H1 (cell line): ENCODE measurements around the gene MAPK14. TPM values are rescaled to one million over a fixed set of nuclear protein-coding genes. Genes with fewer than 3 reads are reported as not detected.

Experiments
- CTCF ChIA-PET: fragments of 300-600 bp; sonication (Branson Sonifier 250); formaldehyde crosslinking; loops from one replicate; lab custom pipeline; 2021; ENCODE audit not compliant: partially characterized antibody; lab: Charles Lee
- POLR2A ChIA-PET: fragments of 300-600 bp; sonication (Branson Sonifier 250); formaldehyde crosslinking; loops from one replicate; lab custom pipeline; 2021; ENCODE audit warnings: inconsistent platforms; ENCODE audit not compliant: partially characterized antibody; lab: Charles Lee
- DNase-seq, 2 experiments: peaks; one replicate each; pipeline versions ENCODE4 v3.0.0 to v3.0.0-alpha.2; 2010 to 2022; ENCODE audit warnings: low spot score in 2 of 2, low read depth in 1 of 2, mixed read lengths in 1 of 2
- FAIRE-seq: peaks from 2 replicates; lab custom pipeline; 2011; peaks lifted over from hg19 to GRCh38; lab: Jason Lieb, UNC
- H2AFZ ChIP-seq: 2 replicates; pipeline ENCODE4 v1.8.1; 2012; ENCODE audit warnings: low read length, inconsistent platforms
- H2AK5ac ChIP-seq: 2 replicates; pipeline ENCODE4 v1.6.1; 2013; ENCODE audit warnings: low read depth, low read length
- H2BK120ac ChIP-seq: replicated peaks from 2 replicates; pipeline ENCODE3; 2013; ENCODE audit warnings: low read depth, low read length, inconsistent platforms
- H2BK12ac ChIP-seq: 2 replicates; pipeline ENCODE4 v1.6.1; 2013; ENCODE audit warnings: low read depth, low read length
- H2BK15ac ChIP-seq: 2 replicates; pipeline ENCODE4 v1.6.1; 2013; ENCODE audit warnings: low read length
- H2BK20ac ChIP-seq: 2 replicates; pipeline ENCODE4 v1.6.1; 2013; ENCODE audit warnings: low read length
- H2BK5ac ChIP-seq: 2 replicates; pipeline ENCODE4 v1.6.1; 2013; ENCODE audit warnings: low read depth, low read length
- H3K14ac ChIP-seq: 2 replicates; pipeline ENCODE4 v1.6.1; 2013; ENCODE audit warnings: inconsistent platforms; ENCODE audit not compliant: insufficient read length
- H3K18ac ChIP-seq: 2 replicates; pipeline ENCODE4 v1.6.1; 2013; ENCODE audit warnings: low read length; ENCODE audit errors: extremely low read depth
- H3K23ac ChIP-seq: 2 replicates; pipeline ENCODE4 v1.6.1; 2013; ENCODE audit warnings: inconsistent platforms; ENCODE audit not compliant: insufficient read length
- H3K23me2 ChIP-seq: 2 replicates; pipeline ENCODE4 v1.6.1; 2013; ENCODE audit warnings: low read depth, low read length
- H3K27ac ChIP-seq: 2 replicates; pipeline ENCODE4 v1.6.1; 2011; ENCODE audit warnings: low read depth, low read length, inconsistent platforms
- H3K27me3 ChIP-seq, 4 experiments: replicated peaks in 1 of 4; 1 replicate in 1 of 4; 2 replicates in 3 of 4; pipeline versions ENCODE4 v1.6.1 to v1.8.1; 2011 to 2013; ENCODE audit warnings: low read length in 3 of 4, mild to moderate bottlenecking in 3 of 4, inconsistent platforms in 2 of 4, mixed read lengths in 2 of 4, moderate library complexity in 1 of 4; ENCODE audit not compliant: control insufficient read depth in 3 of 4, insufficient read depth in 3 of 4; ENCODE audit errors: extremely low read depth in 1 of 4
- H3K36me3 ChIP-seq, 4 experiments: 2 replicates each; pipeline versions ENCODE4 v1.6.1 to v1.8.1; 2011 to 2013; ENCODE audit warnings: mild to moderate bottlenecking in 4 of 4, low read length in 3 of 4, moderate library complexity in 2 of 4, control low read depth in 1 of 4, inconsistent platforms in 1 of 4; ENCODE audit not compliant: insufficient read depth in 4 of 4, control insufficient read depth in 2 of 4
- H3K4ac ChIP-seq: replicated peaks from 2 replicates; pipeline ENCODE3; 2013; ENCODE audit warnings: low read length, low read depth, mixed read lengths, inconsistent platforms; ENCODE audit not compliant: insufficient read length
- H3K4me1 ChIP-seq, 4 experiments: replicated peaks in 1 of 4; 1 replicate in 1 of 4; 2 replicates in 3 of 4; pipeline versions ENCODE4 v1.6.1 to v1.8.1; 2011 to 2013; ENCODE audit warnings: low read length in 3 of 4, inconsistent platforms in 2 of 4, mixed read lengths in 1 of 4; ENCODE audit not compliant: insufficient read depth in 4 of 4, control insufficient read depth in 3 of 4
- H3K4me2 ChIP-seq, 2 experiments: 2 replicates each; pipeline versions ENCODE4 v1.6.1 to v1.8.1; 2011 to 2013; ENCODE audit warnings: low read depth in 2 of 2, low read length in 2 of 2, control low read depth in 1 of 2, inconsistent platforms in 1 of 2, mild to moderate bottlenecking in 1 of 2; ENCODE audit not compliant: insufficient read depth in 1 of 2
- H3K4me3 ChIP-seq, 4 experiments: fragments of 200-600, 300-600 bp in 1 of 4; sonication (generic), shearing (Covaris generic), sonication (Bioruptor Twin) in 1 of 4; 2 replicates each; pipeline versions ENCODE4 v1.5.1 to v1.8.1; 2011 to 2016; ENCODE audit warnings: low read length in 4 of 4, low read depth in 3 of 4, control low read depth in 2 of 4, inconsistent platforms in 2 of 4, mild to moderate bottlenecking in 2 of 4, mixed read lengths in 1 of 4, moderate library complexity in 1 of 4; ENCODE audit not compliant: insufficient read depth in 2 of 4; ENCODE audit errors: extremely low read depth in 1 of 4
- H3K56ac ChIP-seq: replicated peaks from 2 replicates; pipeline ENCODE3; 2013; ENCODE audit warnings: low read depth, mild to moderate bottlenecking, mixed read lengths, low read length, inconsistent platforms; ENCODE audit not compliant: insufficient read length
- H3K79me1 ChIP-seq: 2 replicates; pipeline ENCODE4 v1.6.1; 2013; ENCODE audit warnings: low read depth, low read length, control low read depth
- H3K79me2 ChIP-seq, 2 experiments: 2 replicates each; pipeline versions ENCODE4 v1.6.1 to v1.8.1; 2012 to 2013; ENCODE audit warnings: low read length in 2 of 2, mild to moderate bottlenecking in 2 of 2, inconsistent platforms in 1 of 2; ENCODE audit not compliant: insufficient read depth in 2 of 2, control insufficient read depth in 1 of 2
- H3K9ac ChIP-seq, 4 experiments: replicated peaks in 1 of 4; 1 replicate in 1 of 4; 2 replicates in 3 of 4; pipeline versions ENCODE4 v1.6.1 to v1.8.1; 2011 to 2013; ENCODE audit warnings: low read depth in 3 of 4, low read length in 3 of 4, control low read depth in 2 of 4, mild to moderate bottlenecking in 2 of 4, moderate library complexity in 2 of 4, inconsistent platforms in 1 of 4; ENCODE audit errors: extremely low read depth in 1 of 4
- H3K9me3 ChIP-seq, 2 experiments: 2 replicates each; pipeline versions ENCODE4 v1.6.1 to v1.8.1; 2012 to 2013; ENCODE audit warnings: mild to moderate bottlenecking in 2 of 2, moderate library complexity in 2 of 2, control low read depth in 1 of 2, inconsistent platforms in 1 of 2, low read depth in 1 of 2, low read length in 1 of 2, mixed read lengths in 1 of 2; ENCODE audit not compliant: insufficient read depth in 2 of 2
- H4K20me1 ChIP-seq, 2 experiments: replicated peaks in 1 of 2; 2 replicates each; pipeline versions ENCODE3 to v1.8.1; 2011 to 2013; ENCODE audit warnings: inconsistent platforms in 2 of 2, low read length in 2 of 2, mild to moderate bottlenecking in 1 of 2; ENCODE audit not compliant: insufficient read depth in 2 of 2, control insufficient read depth in 1 of 2
- H4K5ac ChIP-seq: 2 replicates; pipeline ENCODE4 v1.6.1; 2013; ENCODE audit warnings: low read length, low read depth, mixed read lengths, inconsistent platforms; ENCODE audit not compliant: insufficient read length
- H4K8ac ChIP-seq: 2 replicates; pipeline ENCODE4 v1.8.0; 2013; ENCODE audit warnings: mild to moderate bottlenecking, moderate library complexity, low read length, inconsistent platforms; ENCODE audit not compliant: insufficient read depth; ENCODE audit errors: extremely low read depth
- H4K91ac ChIP-seq: replicated peaks from 2 replicates; pipeline ENCODE3; 2013; ENCODE audit warnings: low read length, mixed read lengths, inconsistent platforms; ENCODE audit not compliant: insufficient read length
- BCL11A ChIP-seq, 2 experiments: IDR thresholded peaks; one replicate each; pipeline ENCODE4 v1.6.1; 2011; ENCODE audit warnings: low read depth in 2 of 2, low read length in 2 of 2, mild to moderate bottlenecking in 2 of 2
- CBX5 ChIP-seq: fragments of 300-800, 300-1000 bp; sonication (generic); IDR thresholded peaks from 2 replicates; pipeline ENCODE4 v1.7.1; 2016; ENCODE audit warnings: antibody characterized with exemption, low read length, low read depth
- HDAC6 ChIP-seq: IDR thresholded peaks from one replicate; pipeline ENCODE4 v1.7.1; 2012; ENCODE audit warnings: low read depth, mild to moderate bottlenecking, inconsistent platforms, low read length, moderate library complexity
- JUND ChIP-seq: IDR thresholded peaks from 2 replicates; pipeline ENCODE4 v1.6.1; 2011; ENCODE audit warnings: mild to moderate bottlenecking, improper control_type of control experiment, low read length
- NANOG ChIP-seq: IDR thresholded peaks from 2 replicates; pipeline ENCODE4 v1.6.1; 2011; ENCODE audit warnings: low read length, low read depth, mild to moderate bottlenecking, inconsistent platforms; ENCODE audit not compliant: insufficient read depth, poor library complexity, severe bottlenecking
- PHF8 ChIP-seq: fragments of 200-600 bp; sonication (generic); conservative IDR thresholded peaks from 2 replicates; pipeline ENCODE4 v1.7.1; 2012; ENCODE audit warnings: low read depth, mild to moderate bottlenecking, inconsistent platforms, low read length, moderate library complexity
- POLR2AphosphoS5 ChIP-seq: IDR thresholded peaks from 2 replicates; pipeline ENCODE4 v1.6.1; 2011; ENCODE audit warnings: low read depth, low read length
- RAD21 ChIP-seq, 2 experiments: IDR thresholded peaks in 1 of 2; conservative IDR thresholded peaks in 1 of 2; 2 replicates each; pipeline ENCODE4 v1.6.1; 2011; ENCODE audit warnings: low read depth in 2 of 2, low read length in 2 of 2, improper control_type of control experiment in 1 of 2, inconsistent platforms in 1 of 2, mild to moderate bottlenecking in 1 of 2, moderate library complexity in 1 of 2
- SP1 ChIP-seq: IDR thresholded peaks from 2 replicates; pipeline ENCODE4 v1.6.1; 2011; ENCODE audit warnings: low read depth, low read length
- TAF1 ChIP-seq: IDR thresholded peaks from 2 replicates; pipeline ENCODE4 v1.6.1; 2011; ENCODE audit warnings: mild to moderate bottlenecking, low read depth, low read length
- WGBS, 2 experiments: shearing (Covaris generic) in 1 of 2; methylation state at CpG; one replicate each; pipeline versions ENCODE4 v1.1.6 to v1.1.7; 2013 to 2015; ENCODE audit warnings: low lambda C conversion rate in 2 of 2, mixed read lengths in 2 of 2, inconsistent platforms in 1 of 2, low coverage in 1 of 2, missing lambda C conversion rate in 1 of 2; ENCODE audit not compliant: insufficient replicate concordance in 2 of 2, insufficient coverage in 1 of 2, insufficient read length in 1 of 2; ENCODE audit errors: extremely low coverage in 1 of 2, missing lambda C conversion rate in 1 of 2; 5-methylcytosine and 5-hydroxymethylcytosine counted together
- polyA plus RNA-seq, 7 experiments: library from polyadenylated mRNA; depleted of rRNA in 3 of 7; stranded (reverse) in 5 of 7; unstranded in 2 of 7; fragments of >200 nt in 5 of 7; fragments of 200-250 nt in 2 of 7; gene quantifications; 1 replicate in 5 of 7; 2 replicates in 1 of 7; 4 replicates in 1 of 7; pipeline versions ENCODE4 v1.2.1 to v1.2.3, GENCODE V29; 2011 to 2013; ENCODE audit warnings: missing spikeins in 2 of 7, mixed read lengths in 2 of 7
- total RNA-seq: library from RNA; stranded (reverse); fragmentation: NEBNext Ultra II Directional; extraction: Animal tissue kit (Norgen Biotek cat#: 25700); gene quantifications from 2 replicates; pipeline ENCODE4 v1.2.1, GENCODE V29; 2021
- TF ChIP-seq, protein P1 (sequence below): IDR thresholded peaks from 2 replicates; pipeline ENCODE4 v1.6.1; 2012; ENCODE audit warnings: low read length, inconsistent platforms
- TF ChIP-seq, protein P2 (sequence below): IDR thresholded peaks from 2 replicates; pipeline ENCODE4 v1.6.1; 2012; ENCODE audit warnings: inconsistent platforms

MAPK14 gene
- total and polyA plus RNA-seq, 2 of the 8 experiments (the other 6 are each of a cell fraction or from before 2014, with no cell fraction given): 18.1 to 39.3 TPM

DNA sequence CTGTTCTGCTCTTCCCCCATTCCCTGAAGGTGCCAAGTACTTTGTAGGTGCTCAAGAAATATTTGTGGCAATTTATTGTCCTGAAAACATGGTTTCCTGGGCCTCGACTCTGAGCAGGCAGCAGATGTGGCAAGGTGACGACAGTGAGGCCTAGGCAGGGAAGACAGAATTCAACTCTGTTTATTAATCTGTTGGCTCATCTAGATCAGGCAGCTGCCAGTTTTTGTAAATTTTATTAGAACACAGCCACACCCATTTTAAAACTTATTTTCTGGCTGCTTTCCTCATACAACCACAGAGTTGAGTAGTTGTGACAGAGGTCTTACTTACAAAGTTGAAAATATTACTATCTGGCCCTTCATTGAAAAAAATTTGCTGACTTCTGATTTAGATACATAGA is 24.5 kb downstream of the MAPK14 start:
- Histone ChIP-seq H3K36me3 (peaks cover 0 to 10% (median 0%) of the 10 kb centered on the region in 4 experiments; a peak in 1 of 8 replicates), H3K4ac (no peak overlapping the region), H2BK5ac (no peak overlapping the region), H3K9me3 (no peaks in the 10 kb centered on the region), H2BK15ac (no peak overlapping the region), H3K79me2 (peaks cover 4 to 32% of the 10 kb centered on the region in 2 experiments; a peak in 3 of 4 replicates), H3K4me3 (no peak overlapping the region), H3K4me1 (no peaks in the 10 kb centered on the region), H3K18ac (no peak overlapping the region), H3K23ac (no peak overlapping the region), H3K27ac (no peak overlapping the region), H3K27me3 (no peaks in the 10 kb centered on the region), H2BK12ac (no peak overlapping the region), H2BK20ac (no peak overlapping the region), H3K56ac (no peak overlapping the region), H2AK5ac (no peak overlapping the region), H3K23me2 (no peaks in the 10 kb centered on the region), H2AFZ (no peak overlapping the region), H4K8ac (no peak overlapping the region), H4K91ac (no peak overlapping the region), H4K5ac (no peak overlapping the region), H4K20me1 (peaks cover 3 to 6% of the 10 kb centered on the region in 2 experiments), H3K79me1 (peaks cover 4% of the 10 kb centered on the region), H2BK120ac (no peak overlapping the region), H3K14ac (no peak overlapping the region), H3K4me2 (no peak overlapping the region), H3K9ac (no peak overlapping the region)
- POLR2A ChIA-PET: interaction anchor here (0.7 kb wide), 1 partner anchor 56 kb away, joined by 3 read pairs; no protein-coding TSS in a partner anchor
- CTCF ChIA-PET: interaction anchor here (1.0 to 1.5 kb wide), 4 partner anchors 10 to 52 kb away, joined by 3 to 4 read pairs (median 4); no protein-coding TSS in a partner anchor
- FAIRE-seq (no peak), DNase-seq (no peak)
- WGBS, 2 experiments: 78% methylated on average over 2 of the region's 2 CpGs; no CpG with 5 or more reads in 1 of the 2 experiments
- TF ChIP-seq NANOG (no peak), HDAC6 (no peak), PHF8 (no peak), POLR2AphosphoS5 (no peak), JUND (no peak), CBX5 (no peak), RAD21 (IDR thresholded peaks at IDR 0.05 in 1 of 2, conservative IDR thresholded peaks at IDR 0.05 in 1 of 2; ENCODE audit: low read depth in 2 of 2, low read length in 2 of 2) (no peak), BCL11A (IDR thresholded peaks at IDR 0.05; ENCODE audit: low read depth in 2 of 2, low read length in 2 of 2) (no peak), TAF1 (no peak), SP1 (no peak)
- TF ChIP-seq, protein P1, sequence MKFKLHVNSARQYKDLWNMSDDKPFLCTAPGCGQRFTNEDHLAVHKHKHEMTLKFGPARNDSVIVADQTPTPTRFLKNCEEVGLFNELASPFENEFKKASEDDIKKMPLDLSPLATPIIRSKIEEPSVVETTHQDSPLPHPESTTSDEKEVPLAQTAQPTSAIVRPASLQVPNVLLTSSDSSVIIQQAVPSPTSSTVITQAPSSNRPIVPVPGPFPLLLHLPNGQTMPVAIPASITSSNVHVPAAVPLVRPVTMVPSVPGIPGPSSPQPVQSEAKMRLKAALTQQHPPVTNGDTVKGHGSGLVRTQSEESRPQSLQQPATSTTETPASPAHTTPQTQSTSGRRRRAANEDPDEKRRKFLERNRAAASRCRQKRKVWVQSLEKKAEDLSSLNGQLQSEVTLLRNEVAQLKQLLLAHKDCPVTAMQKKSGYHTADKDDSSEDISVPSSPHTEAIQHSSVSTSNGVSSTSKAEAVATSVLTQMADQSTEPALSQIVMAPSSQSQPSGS: no peak
- TF ChIP-seq, protein P2, sequence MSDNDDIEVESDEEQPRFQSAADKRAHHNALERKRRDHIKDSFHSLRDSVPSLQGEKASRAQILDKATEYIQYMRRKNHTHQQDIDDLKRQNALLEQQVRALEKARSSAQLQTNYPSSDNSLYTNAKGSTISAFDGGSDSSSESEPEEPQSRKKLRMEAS: no peak
